ENCODE measurements around the gene ELF5. TPM values are rescaled to one million over a fixed set of nuclear protein-coding genes. Genes with fewer than 3 reads are reported as not detected.

ELF5 gene
- total and polyA plus RNA-seq, 2 of the 13 experiments (the other 11 are each of a cell fraction or from before 2014, with no cell fraction given): 0.51 to 2.6 TPM

GRCh38 chr11:34438529-34439507 is 74.8 kb downstream of the ELF5 start, which contains the start of gene CAT (continued):
- TF ChIP-seq ELF3 (CRISPR knock-in tag; IDR thresholded peaks at IDR 0.05) (no peak; the same call in 1 of the 2 replicates), POLR2AphosphoS2 (IDR thresholded peaks at IDR 0.05; ENCODE audit: low read depth, low read length) (no peak), NFE2 (CRISPR knock-in tag; IDR thresholded peaks at IDR 0.05) (no peak), ZNF136 (CRISPR knock-in tag; IDR thresholded peaks at IDR 0.05; ENCODE audit: low read depth) (peak; percentile 77; the same call in 1 of the 2 replicates), PATZ1 (CRISPR knock-in tag; IDR thresholded peaks at IDR 0.05) (no peak), STAT6 (CRISPR knock-in tag; IDR thresholded peaks at IDR 0.05; ENCODE audit: borderline replicate concordance) (no peak; the same call in 1 of the 2 replicates), ZFP1 (CRISPR knock-in tag; IDR thresholded peaks at IDR 0.05) (peak; percentile 31; the same call in 1 of the 2 replicates), PLRG1 (conservative IDR thresholded peaks at IDR 0.05) (no peak), DRAP1 (CRISPR knock-in tag; IDR thresholded peaks at IDR 0.05) (peak; percentile 84), RFX1 (IDR thresholded peaks at IDR 0.05) (peak; percentile 61; the same call in 1 of the 2 replicates), ZBTB2 (CRISPR knock-in tag; IDR thresholded peaks at IDR 0.05; ENCODE audit: low read depth) (no peak), SOX5 (CRISPR knock-in tag; IDR thresholded peaks at IDR 0.05; ENCODE audit: borderline replicate concordance) (no peak)
- TF ChIP-seq, protein P1, sequence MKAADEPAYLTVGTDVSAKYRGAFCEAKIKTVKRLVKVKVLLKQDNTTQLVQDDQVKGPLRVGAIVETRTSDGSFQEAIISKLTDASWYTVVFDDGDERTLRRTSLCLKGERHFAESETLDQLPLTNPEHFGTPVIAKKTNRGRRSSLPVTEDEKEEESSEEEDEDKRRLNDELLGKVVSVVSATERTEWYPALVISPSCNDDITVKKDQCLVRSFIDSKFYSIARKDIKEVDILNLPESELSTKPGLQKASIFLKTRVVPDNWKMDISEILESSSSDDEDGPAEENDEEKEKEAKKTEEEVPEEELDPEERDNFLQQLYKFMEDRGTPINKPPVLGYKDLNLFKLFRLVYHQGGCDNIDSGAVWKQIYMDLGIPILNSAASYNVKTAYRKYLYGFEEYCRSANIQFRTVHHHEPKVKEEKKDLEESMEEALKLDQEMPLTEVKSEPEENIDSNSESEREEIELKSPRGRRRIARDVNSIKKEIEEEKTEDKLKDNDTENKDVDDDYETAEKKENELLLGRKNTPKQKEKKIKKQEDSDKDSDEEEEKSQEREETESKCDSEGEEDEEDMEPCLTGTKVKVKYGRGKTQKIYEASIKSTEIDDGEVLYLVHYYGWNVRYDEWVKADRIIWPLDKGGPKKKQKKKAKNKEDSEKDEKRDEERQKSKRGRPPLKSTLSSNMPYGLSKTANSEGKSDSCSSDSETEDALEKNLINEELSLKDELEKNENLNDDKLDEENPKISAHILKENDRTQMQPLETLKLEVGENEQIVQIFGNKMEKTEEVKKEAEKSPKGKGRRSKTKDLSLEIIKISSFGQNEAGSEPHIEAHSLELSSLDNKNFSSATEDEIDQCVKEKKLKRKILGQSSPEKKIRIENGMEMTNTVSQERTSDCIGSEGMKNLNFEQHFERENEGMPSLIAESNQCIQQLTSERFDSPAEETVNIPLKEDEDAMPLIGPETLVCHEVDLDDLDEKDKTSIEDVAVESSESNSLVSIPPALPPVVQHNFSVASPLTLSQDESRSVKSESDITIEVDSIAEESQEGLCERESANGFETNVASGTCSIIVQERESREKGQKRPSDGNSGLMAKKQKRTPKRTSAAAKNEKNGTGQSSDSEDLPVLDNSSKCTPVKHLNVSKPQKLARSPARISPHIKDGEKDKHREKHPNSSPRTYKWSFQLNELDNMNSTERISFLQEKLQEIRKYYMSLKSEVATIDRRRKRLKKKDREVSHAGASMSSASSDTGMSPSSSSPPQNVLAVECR (CRISPR knock-in tag; IDR thresholded peaks at IDR 0.05; ENCODE audit: borderline replicate concordance): peak; percentile 93
- TF ChIP-seq, protein P2, sequence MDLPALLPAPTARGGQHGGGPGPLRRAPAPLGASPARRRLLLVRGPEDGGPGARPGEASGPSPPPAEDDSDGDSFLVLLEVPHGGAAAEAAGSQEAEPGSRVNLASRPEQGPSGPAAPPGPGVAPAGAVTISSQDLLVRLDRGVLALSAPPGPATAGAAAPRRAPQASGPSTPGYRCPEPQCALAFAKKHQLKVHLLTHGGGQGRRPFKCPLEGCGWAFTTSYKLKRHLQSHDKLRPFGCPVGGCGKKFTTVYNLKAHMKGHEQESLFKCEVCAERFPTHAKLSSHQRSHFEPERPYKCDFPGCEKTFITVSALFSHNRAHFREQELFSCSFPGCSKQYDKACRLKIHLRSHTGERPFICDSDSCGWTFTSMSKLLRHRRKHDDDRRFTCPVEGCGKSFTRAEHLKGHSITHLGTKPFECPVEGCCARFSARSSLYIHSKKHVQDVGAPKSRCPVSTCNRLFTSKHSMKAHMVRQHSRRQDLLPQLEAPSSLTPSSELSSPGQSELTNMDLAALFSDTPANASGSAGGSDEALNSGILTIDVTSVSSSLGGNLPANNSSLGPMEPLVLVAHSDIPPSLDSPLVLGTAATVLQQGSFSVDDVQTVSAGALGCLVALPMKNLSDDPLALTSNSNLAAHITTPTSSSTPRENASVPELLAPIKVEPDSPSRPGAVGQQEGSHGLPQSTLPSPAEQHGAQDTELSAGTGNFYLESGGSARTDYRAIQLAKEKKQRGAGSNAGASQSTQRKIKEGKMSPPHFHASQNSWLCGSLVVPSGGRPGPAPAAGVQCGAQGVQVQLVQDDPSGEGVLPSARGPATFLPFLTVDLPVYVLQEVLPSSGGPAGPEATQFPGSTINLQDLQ (CRISPR knock-in tag; IDR thresholded peaks at IDR 0.05): no peak

Measured in HepG2 (cell line).